GM23248 (cell line): ENCODE measurements around the gene ARCN1.

ENCODE experiments used
- EZH2 ChIP-seq: fragments of 200-600 bp; sonication (generic); IDR thresholded peaks from 2 replicates; pipeline ENCODE4 v1.6.1; 2018; ENCODE audit warnings: antibody characterized with exemption, mild to moderate bottlenecking; ENCODE audit not compliant: insufficient read depth, poor library complexity, severe bottlenecking
- EZH2phosphoT487 ChIP-seq: fragments of 200-600 bp; sonication (generic); IDR thresholded peaks from 2 replicates; pipeline ENCODE4 v1.6.1; 2018; ENCODE audit warnings: antibody characterized with exemption, moderate library complexity, mild to moderate bottlenecking, low read depth; ENCODE audit not compliant: insufficient read depth

GRCh38 chr11:118604566-118604965, 32.4 kb downstream of the ARCN1 start:
- TF ChIP-seq EZH2 (no peak), EZH2phosphoT487 (no peak)
